SK-N-SH (cell line): ENCODE results near the gene OTUD4. TPM values are rescaled to one million over a fixed set of nuclear protein-coding genes. Genes with fewer than 3 reads are reported as not detected.

Experiments used
- CTCF ChIA-PET: fragments of 300-600, 350-600 bp; formaldehyde crosslinking; extraction: SDS; loops from one replicate; lab custom pipeline; 2021; lab: Yijun Ruan, JAX
- POLR2A ChIA-PET: fragments of 350-600 bp; sonication (Branson Sonifier 250); formaldehyde crosslinking; extraction: SDS; loops from one replicate; lab custom pipeline; 2020; ENCODE audit warnings: antibody characterized with exemption, inconsistent platforms; lab: Yijun Ruan, JAX
- DNase-seq: peaks from one replicate; pipeline ENCODE4 v3.0.0; 2012
- H2AFZ ChIP-seq: fragments of 200-600 bp; sonication (generic); 2 replicates; pipeline ENCODE4 v1.8.1; 2016; ENCODE audit warnings: antibody characterized with exemption, mild to moderate bottlenecking, low read depth
- H3F3A ChIP-seq: fragments of 200-600 bp; sonication (generic); replicated peaks from 2 replicates; pipeline ENCODE3; 2016; ENCODE audit warnings: antibody characterized with exemption, mild to moderate bottlenecking; ENCODE audit not compliant: insufficient read depth
- H3K27ac ChIP-seq, 2 experiments: fragments of 200-500 bp in 1 of 2; fragments of 200-600 bp in 1 of 2; sonication (Bioruptor generic) in 1 of 2; sonication (generic), shearing (Covaris generic) in 1 of 2; 2 replicates each; pipeline versions ENCODE4 v1.5.1 to v1.6.1; 2014 to 2016; ENCODE audit warnings: low read depth in 2 of 2, inconsistent platforms in 1 of 2, low read length in 1 of 2, mild to moderate bottlenecking in 1 of 2, mixed read lengths in 1 of 2
- H3K27me3 ChIP-seq: fragments of 200-600 bp; sonication (generic), shearing (Covaris generic); 2 replicates; pipeline ENCODE4 v1.6.1; 2016; ENCODE audit warnings: mixed run types; ENCODE audit not compliant: insufficient read depth
- H3K36me3 ChIP-seq, 2 experiments: fragments of 200-500 bp in 1 of 2; fragments of 200-600 bp in 1 of 2; sonication (Bioruptor generic) in 1 of 2; sonication (generic) in 1 of 2; replicated peaks in 1 of 2; 2 replicates each; pipeline versions ENCODE3 to v1.5.1; 2014 to 2016; ENCODE audit warnings: low read length in 1 of 2, mild to moderate bottlenecking in 1 of 2; ENCODE audit not compliant: insufficient read depth in 2 of 2, control insufficient read depth in 1 of 2
- H3K4me1 ChIP-seq, 2 experiments: fragments of 200-500 bp in 1 of 2; fragments of 200-600 bp in 1 of 2; sonication (Bioruptor generic) in 1 of 2; sonication (generic), shearing (Covaris generic) in 1 of 2; 2 replicates each; pipeline versions ENCODE4 v1.5.1 to v1.6.1; 2014 to 2016; ENCODE audit warnings: low read depth in 1 of 2, low read length in 1 of 2, mixed run types in 1 of 2; ENCODE audit not compliant: insufficient read depth in 2 of 2, control insufficient read depth in 1 of 2
- H3K4me2 ChIP-seq: fragments of 200-600 bp; sonication (generic), shearing (Covaris generic); 2 replicates; pipeline ENCODE4 v1.6.1; 2017; ENCODE audit warnings: mixed run types
- H3K4me3 ChIP-seq, 2 experiments: fragments of 200-500 bp in 1 of 2; fragments of 200-600 bp in 1 of 2; sonication (Bioruptor generic) in 1 of 2; sonication (generic), shearing (Covaris generic) in 1 of 2; 2 replicates each; pipeline versions ENCODE4 v1.5.1 to v1.8.1; 2014 to 2016; ENCODE audit warnings: low read depth in 2 of 2, inconsistent platforms in 1 of 2, low read length in 1 of 2, mild to moderate bottlenecking in 1 of 2, mixed read lengths in 1 of 2, moderate library complexity in 1 of 2
- H3K79me2 ChIP-seq: fragments of 200-600 bp; sonication (generic); 2 replicates; pipeline ENCODE4 v1.8.1; 2017; ENCODE audit warnings: mild to moderate bottlenecking; ENCODE audit not compliant: insufficient read depth
- H3K9ac ChIP-seq: fragments of 200-600 bp; sonication (generic); 2 replicates; pipeline ENCODE4 v1.6.1; 2017; ENCODE audit warnings: mixed run types
- H3K9me2 ChIP-seq: fragments of 200-600 bp; sonication (generic); 2 replicates; pipeline ENCODE4 v1.6.1; 2017; ENCODE audit warnings: mixed run types
- H3K9me3 ChIP-seq: fragments of 200-600 bp; sonication (generic); 2 replicates; pipeline ENCODE4 v1.6.1; 2017; ENCODE audit warnings: mixed run types, mild to moderate bottlenecking, moderate library complexity
- H4K20me1 ChIP-seq: fragments of 200-600 bp; sonication (generic); 2 replicates; pipeline ENCODE4 v1.6.1; 2017; ENCODE audit warnings: mild to moderate bottlenecking, mixed run types; ENCODE audit not compliant: insufficient read depth
- CTCF ChIP-seq: fragments of 200-600 bp; sonication (generic); IDR thresholded peaks from 2 replicates; pipeline ENCODE4 v1.6.1; 2017; ENCODE audit warnings: antibody characterized with exemption, mild to moderate bottlenecking, moderate library complexity
- ELF1 ChIP-seq: IDR thresholded peaks from 2 replicates; pipeline ENCODE4 v1.4.0; 2012
- GABPA ChIP-seq: IDR thresholded peaks from 2 replicates; pipeline ENCODE4 v1.4.0; 2012; ENCODE audit warnings: low read depth, mild to moderate bottlenecking
- GATA2 ChIP-seq: sonication (generic); formaldehyde crosslinking; IDR thresholded peaks from 2 replicates; pipeline ENCODE4 v1.5.0; 2020; ENCODE audit warnings: mild to moderate bottlenecking, missing genetic modification reagents
- IRF3 ChIP-seq: fragments of 150-350 bp; IDR thresholded peaks from 2 replicates; pipeline ENCODE4 v1.6.1; 2016; ENCODE audit warnings: mild to moderate bottlenecking, low read depth, low read length
- MAX ChIP-seq: IDR thresholded peaks from 2 replicates; pipeline ENCODE4 v1.4.0; 2012; ENCODE audit warnings: low read depth
- PBX3 ChIP-seq: IDR thresholded peaks from 2 replicates; pipeline ENCODE4; 2012
- RAD21 ChIP-seq: IDR thresholded peaks from 2 replicates; pipeline ENCODE4 v1.6.1; 2012; ENCODE audit warnings: mild to moderate bottlenecking, low read length
- RXRA ChIP-seq: IDR thresholded peaks from 2 replicates; pipeline ENCODE4 v1.4.0; 2012; ENCODE audit warnings: low read depth, mild to moderate bottlenecking, borderline replicate concordance
- SIN3A ChIP-seq: IDR thresholded peaks from 2 replicates; pipeline ENCODE4 v1.6.1; 2012; ENCODE audit warnings: low read depth, mild to moderate bottlenecking, low read length, moderate library complexity, borderline replicate concordance
- SMC3 ChIP-seq: IDR thresholded peaks from 2 replicates; pipeline ENCODE4 v1.6.1; 2012; ENCODE audit warnings: low read depth, low read length, improper control_type of control experiment
- WGBS: methylation state at CpG from one replicate; pipeline ENCODE4 v1.1.6; 2017; ENCODE audit warnings: low lambda C conversion rate; 5-methylcytosine and 5-hydroxymethylcytosine counted together
- polyA plus RNA-seq, 3 experiments: library from polyadenylated mRNA; depleted of rRNA; stranded (reverse); fragments of >200 nt; gene quantifications; 2 replicates each; pipeline ENCODE4 v1.2.3, GENCODE V29; 2012

OTUD4 gene
- polyA plus RNA-seq, 1 of the 3 experiments (the other 2 are of a cell fraction) = 8.5 TPM

GRCh38 chr4:145156986-145157385, 23.4 kb downstream of the OTUD4 start:
- H3K9ac ChIP-seq = no peak overlapping the region
- H4K20me1 ChIP-seq = no peaks in the 10 kb centered on the region
- H3K9me3 ChIP-seq = no peaks in the 10 kb centered on the region
- no peak overlapping the region for H3K27ac ChIP-seq
- H3K36me3 ChIP-seq = peaks cover 42 to 55% of the 10 kb centered on the region in 2 experiments
- TF ChIP-seq GATA2 (CRISPR knock-in tag) (no peak), MAX (no peak), ELF1 (no peak), GABPA (no peak), IRF3 (no peak), SIN3A (no peak), RXRA (no peak)
- POLR2A ChIA-PET = no interaction called here
- H3K4me2 ChIP-seq = no peak overlapping the region
- H3K27me3 ChIP-seq = no peaks in the 10 kb centered on the region
- DNase-seq = no peak
- no peak overlapping the region for H2AFZ ChIP-seq
- no peaks in the 10 kb centered on the region for H3K4me1 ChIP-seq
- peaks cover 17% of the 10 kb centered on the region; the same call in 1 of the 2 replicates for H3K79me2 ChIP-seq
- H3F3A ChIP-seq = no peaks in the 10 kb centered on the region
- H3K4me3 ChIP-seq = no peak overlapping the region
- WGBS = 100% methylated on average over 2 of the region's 2 CpGs
- CTCF ChIA-PET = interaction anchor here (1.1 kb wide), 1 partner anchor 34 kb away, joined by 3 read pairs; no protein-coding TSS in a partner anchor
- H3K9me2 ChIP-seq = no peaks in the 10 kb centered on the region

GRCh38 chr4:145155268-145155870, 25.0 kb downstream of the OTUD4 start:
- no peaks in the 10 kb centered on the region for H3F3A ChIP-seq
- no peak overlapping the region for H3K27ac ChIP-seq
- no peak for DNase-seq
- H3K4me1 ChIP-seq = no peaks in the 10 kb centered on the region
- no peaks in the 10 kb centered on the region for H3K27me3 ChIP-seq
- no peak overlapping the region for H3K4me2 ChIP-seq
- no peak overlapping the region for H2AFZ ChIP-seq
- H3K9me2 ChIP-seq = no peaks in the 10 kb centered on the region
- no peaks in the 10 kb centered on the region for H3K9me3 ChIP-seq
- H3K36me3 ChIP-seq = peaks cover 51 to 57% of the 10 kb centered on the region in 2 experiments
- no peaks in the 10 kb centered on the region for H4K20me1 ChIP-seq
- H3K4me3 ChIP-seq = no peak overlapping the region
- H3K79me2 ChIP-seq = peaks cover 13% of the 10 kb centered on the region; the same call in 1 of the 2 replicates
- WGBS = 82% methylated on average over 2 of the region's 2 CpGs
- ChIA-PET POLR2A (no interaction called here), CTCF (interaction anchor here (1.0 to 1.2 kb wide), 3 partner anchors 8 to 402 kb away, joined by 3 to 4 read pairs (median 3); no protein-coding TSS in a partner anchor)
- no peak for TF ChIP-seq MAX
- TF ChIP-seq, all 33 proteins: peak for 0
- H3K9ac ChIP-seq = no peak overlapping the region

- no peak for DNase-seq
- H3K36me3 ChIP-seq = peaks cover 54 to 65% of the 10 kb centered on the region in 2 experiments
- no peak overlapping the region for H3K4me2 ChIP-seq
- no peaks in the 10 kb centered on the region for H3K27me3 ChIP-seq
- POLR2A ChIA-PET = no interaction called here
- no peak overlapping the region for H3K4me3 ChIP-seq
- H3K9ac ChIP-seq = no peak overlapping the region
- TF ChIP-seq CTCF = peak; percentile 66
- TF ChIP-seq RAD21 = peak; percentile 64
- TF ChIP-seq SMC3 = peak; percentile 30; the same call in 1 of the 2 replicates
- no peak for TF ChIP-seq PBX3
- TF ChIP-seq, all 33 proteins: peak for 3
- CTCF ChIA-PET = interaction anchor here (0.6 to 1.2 kb wide), 4 partner anchors 9 to 463 kb away, joined by 3 to 4 read pairs (median 3); no protein-coding TSS in a partner anchor
- WGBS = 80% methylated on average over 1 of the region's 1 CpG
- Histone ChIP-seq H3F3A (no peaks in the 10 kb centered on the region), H3K79me2 (peaks cover 6% of the 10 kb centered on the region; the same call in 1 of the 2 replicates), H3K9me3 (no peaks in the 10 kb centered on the region), H3K4me1 (no peaks in the 10 kb centered on the region), H3K27ac (no peak overlapping the region), H2AFZ (no peak overlapping the region), H4K20me1 (no peaks in the 10 kb centered on the region), H3K9me2 (no peaks in the 10 kb centered on the region)
Measured at GRCh38 chr4:145154573-145154972, 25.8 kb downstream of the OTUD4 start.
